SK-N-SH (cell line): ENCODE measurements around the gene SMCO2. TPM values are rescaled to one million over a fixed set of nuclear protein-coding genes. Genes with fewer than 3 reads are reported as not detected.

Experiments
- CTCF ChIA-PET: fragments of 300-600, 350-600 bp; formaldehyde crosslinking; extraction: SDS; loops from one replicate; lab custom pipeline; 2021; lab: Yijun Ruan, JAX
- POLR2A ChIA-PET: fragments of 350-600 bp; sonication (Branson Sonifier 250); formaldehyde crosslinking; extraction: SDS; loops from one replicate; lab custom pipeline; 2020; ENCODE audit warnings: antibody characterized with exemption, inconsistent platforms; lab: Yijun Ruan, JAX
- DNase-seq: peaks from one replicate; pipeline ENCODE4 v3.0.0; 2012
- H2AFZ ChIP-seq: fragments of 200-600 bp; sonication (generic); 2 replicates; pipeline ENCODE4 v1.8.1; 2016; ENCODE audit warnings: antibody characterized with exemption, mild to moderate bottlenecking, low read depth
- H3F3A ChIP-seq: fragments of 200-600 bp; sonication (generic); replicated peaks from 2 replicates; pipeline ENCODE3; 2016; ENCODE audit warnings: antibody characterized with exemption, mild to moderate bottlenecking; ENCODE audit not compliant: insufficient read depth
- H3K27ac ChIP-seq, 2 experiments: fragments of 200-500 bp in 1 of 2; fragments of 200-600 bp in 1 of 2; sonication (Bioruptor generic) in 1 of 2; sonication (generic), shearing (Covaris generic) in 1 of 2; 2 replicates each; pipeline versions ENCODE4 v1.5.1 to v1.6.1; 2014 to 2016; ENCODE audit warnings: low read depth in 2 of 2, inconsistent platforms in 1 of 2, low read length in 1 of 2, mild to moderate bottlenecking in 1 of 2, mixed read lengths in 1 of 2
- H3K27me3 ChIP-seq: fragments of 200-600 bp; sonication (generic), shearing (Covaris generic); 2 replicates; pipeline ENCODE4 v1.6.1; 2016; ENCODE audit warnings: mixed run types; ENCODE audit not compliant: insufficient read depth
- H3K36me3 ChIP-seq, 2 experiments: fragments of 200-500 bp in 1 of 2; fragments of 200-600 bp in 1 of 2; sonication (Bioruptor generic) in 1 of 2; sonication (generic) in 1 of 2; replicated peaks in 1 of 2; 2 replicates each; pipeline versions ENCODE3 to v1.5.1; 2014 to 2016; ENCODE audit warnings: low read length in 1 of 2, mild to moderate bottlenecking in 1 of 2; ENCODE audit not compliant: insufficient read depth in 2 of 2, control insufficient read depth in 1 of 2
- H3K4me1 ChIP-seq, 2 experiments: fragments of 200-500 bp in 1 of 2; fragments of 200-600 bp in 1 of 2; sonication (Bioruptor generic) in 1 of 2; sonication (generic), shearing (Covaris generic) in 1 of 2; 2 replicates each; pipeline versions ENCODE4 v1.5.1 to v1.6.1; 2014 to 2016; ENCODE audit warnings: low read depth in 1 of 2, low read length in 1 of 2, mixed run types in 1 of 2; ENCODE audit not compliant: insufficient read depth in 2 of 2, control insufficient read depth in 1 of 2
- H3K4me2 ChIP-seq: fragments of 200-600 bp; sonication (generic), shearing (Covaris generic); 2 replicates; pipeline ENCODE4 v1.6.1; 2017; ENCODE audit warnings: mixed run types
- H3K4me3 ChIP-seq, 2 experiments: fragments of 200-500 bp in 1 of 2; fragments of 200-600 bp in 1 of 2; sonication (Bioruptor generic) in 1 of 2; sonication (generic), shearing (Covaris generic) in 1 of 2; 2 replicates each; pipeline versions ENCODE4 v1.5.1 to v1.8.1; 2014 to 2016; ENCODE audit warnings: low read depth in 2 of 2, inconsistent platforms in 1 of 2, low read length in 1 of 2, mild to moderate bottlenecking in 1 of 2, mixed read lengths in 1 of 2, moderate library complexity in 1 of 2
- H3K79me2 ChIP-seq: fragments of 200-600 bp; sonication (generic); 2 replicates; pipeline ENCODE4 v1.8.1; 2017; ENCODE audit warnings: mild to moderate bottlenecking; ENCODE audit not compliant: insufficient read depth
- H3K9ac ChIP-seq: fragments of 200-600 bp; sonication (generic); 2 replicates; pipeline ENCODE4 v1.6.1; 2017; ENCODE audit warnings: mixed run types
- H3K9me2 ChIP-seq: fragments of 200-600 bp; sonication (generic); 2 replicates; pipeline ENCODE4 v1.6.1; 2017; ENCODE audit warnings: mixed run types
- H3K9me3 ChIP-seq: fragments of 200-600 bp; sonication (generic); 2 replicates; pipeline ENCODE4 v1.6.1; 2017; ENCODE audit warnings: mixed run types, mild to moderate bottlenecking, moderate library complexity
- H4K20me1 ChIP-seq: fragments of 200-600 bp; sonication (generic); 2 replicates; pipeline ENCODE4 v1.6.1; 2017; ENCODE audit warnings: mild to moderate bottlenecking, mixed run types; ENCODE audit not compliant: insufficient read depth
- CHD2 ChIP-seq: fragments of 150-350 bp; IDR thresholded peaks from 2 replicates; pipeline ENCODE4 v1.6.1; 2018; ENCODE audit warnings: low read length; ENCODE audit not compliant: partially characterized antibody
- ELF1 ChIP-seq: IDR thresholded peaks from 2 replicates; pipeline ENCODE4 v1.4.0; 2012
- EZH2phosphoT487 ChIP-seq: fragments of 200-600 bp; sonication (generic); IDR thresholded peaks from 2 replicates; pipeline ENCODE4 v1.6.1; 2017; ENCODE audit warnings: low read depth, mixed run types, mild to moderate bottlenecking, antibody characterized with exemption, moderate library complexity, borderline replicate concordance
- FOSL2 ChIP-seq: IDR thresholded peaks from 2 replicates; pipeline ENCODE4 v1.4.0; 2012; ENCODE audit warnings: low read depth, mild to moderate bottlenecking, moderate library complexity, borderline replicate concordance
- FOXM1 ChIP-seq: IDR thresholded peaks from 2 replicates; pipeline ENCODE4 v1.4.0; 2012; ENCODE audit warnings: low read depth, mild to moderate bottlenecking
- GATA2 ChIP-seq: sonication (generic); formaldehyde crosslinking; IDR thresholded peaks from 2 replicates; pipeline ENCODE4 v1.5.0; 2020; ENCODE audit warnings: mild to moderate bottlenecking, missing genetic modification reagents
- MEF2A ChIP-seq: IDR thresholded peaks from 2 replicates; pipeline ENCODE4 v1.4.0; 2012; ENCODE audit warnings: low read depth, borderline replicate concordance
- MXI1 ChIP-seq: IDR thresholded peaks from 2 replicates; pipeline ENCODE4 v1.6.1; 2012; ENCODE audit warnings: mild to moderate bottlenecking, low read depth, low read length, improper control_type of control experiment
- NRF1 ChIP-seq: IDR thresholded peaks from 2 replicates; pipeline ENCODE4 v1.6.1; 2012; ENCODE audit warnings: low read depth, mild to moderate bottlenecking, low read length
- POLR2AphosphoS5 ChIP-seq: IDR thresholded peaks from 2 replicates; pipeline ENCODE4 v1.6.1; 2012; ENCODE audit warnings: low read depth, low read length
- RAD21 ChIP-seq: IDR thresholded peaks from 2 replicates; pipeline ENCODE4 v1.6.1; 2012; ENCODE audit warnings: mild to moderate bottlenecking, low read length
- RCOR1 ChIP-seq: fragments of 150-350 bp; IDR thresholded peaks from 2 replicates; pipeline ENCODE4 v1.6.1; 2017; ENCODE audit warnings: antibody characterized with exemption, low read length
- RFX5 ChIP-seq: IDR thresholded peaks from 2 replicates; pipeline ENCODE4 v1.6.1; 2012; ENCODE audit warnings: mild to moderate bottlenecking, improper control_type of control experiment, low read length
- RXRA ChIP-seq: IDR thresholded peaks from 2 replicates; pipeline ENCODE4 v1.4.0; 2012; ENCODE audit warnings: low read depth, mild to moderate bottlenecking, borderline replicate concordance
- SIN3A ChIP-seq: IDR thresholded peaks from 2 replicates; pipeline ENCODE4 v1.6.1; 2012; ENCODE audit warnings: low read depth, mild to moderate bottlenecking, low read length, moderate library complexity, borderline replicate concordance
- TCF12 ChIP-seq: IDR thresholded peaks from 2 replicates; pipeline ENCODE4 v1.4.0; 2012
- TEAD4 ChIP-seq: IDR thresholded peaks from 2 replicates; pipeline ENCODE4 v1.4.0; 2012; ENCODE audit warnings: mild to moderate bottlenecking, borderline replicate concordance; ENCODE audit not compliant: insufficient read depth
- WGBS: methylation state at CpG from one replicate; pipeline ENCODE4 v1.1.6; 2017; ENCODE audit warnings: low lambda C conversion rate; 5-methylcytosine and 5-hydroxymethylcytosine counted together
- polyA plus RNA-seq, 3 experiments: library from polyadenylated mRNA; depleted of rRNA; stranded (reverse); fragments of >200 nt; gene quantifications; 2 replicates each; pipeline ENCODE4 v1.2.3, GENCODE V29; 2012
- TF ChIP-seq, protein P1 (sequence below): IDR thresholded peaks from 2 replicates; pipeline ENCODE4 v1.4.0; 2012; ENCODE audit warnings: low read depth, borderline replicate concordance
- TF ChIP-seq, protein P2 (sequence below): fragments of 150-350 bp; IDR thresholded peaks from 2 replicates; pipeline ENCODE4 v1.6.1; 2017; ENCODE audit warnings: antibody characterized with exemption, low read length, low read depth, borderline replicate concordance
- TF ChIP-seq, protein P3 (sequence below): IDR thresholded peaks from 2 replicates; pipeline ENCODE4 v1.6.1; 2012; ENCODE audit warnings: mild to moderate bottlenecking, low read depth, low read length, moderate library complexity

SMCO2 gene
- polyA plus RNA-seq, 1 of the 3 experiments (the other 2 are of a cell fraction): 0.21 TPM

DNA sequence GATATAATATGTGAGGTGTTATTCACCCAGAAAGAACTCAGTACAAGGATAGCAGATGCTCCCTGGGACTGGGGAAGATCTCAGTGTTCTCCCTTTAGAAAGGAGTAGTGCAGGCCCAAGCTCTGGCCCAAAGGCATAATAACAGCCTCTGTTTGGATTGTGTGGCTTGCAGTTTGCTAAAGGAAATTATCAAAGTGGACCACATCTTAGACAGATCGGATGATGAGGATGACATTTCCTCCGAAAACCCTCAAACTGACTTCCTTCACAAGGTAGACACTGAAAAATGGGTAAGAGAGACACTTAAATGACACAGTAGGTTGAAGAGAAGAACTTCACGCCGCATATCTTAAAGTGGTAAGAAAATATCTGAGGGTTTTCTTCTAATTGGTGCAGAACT lies 26.1 kb downstream of the SMCO2 start:
- no peaks in the 10 kb centered on the region for H4K20me1 ChIP-seq
- no peak overlapping the region for H3K27ac ChIP-seq
- 88% methylated on average over 4 of the region's 4 CpGs for WGBS
- ChIA-PET POLR2A (no interaction called here), CTCF (no interaction called here)
- DNase-seq: no peak
- H3K4me2 ChIP-seq: no peak overlapping the region
- no peaks in the 10 kb centered on the region for H3K79me2 ChIP-seq
- peaks cover 0 to 3% of the 10 kb centered on the region in 2 experiments; a peak in 2 of 4 replicates for H3K4me1 ChIP-seq
- no peak overlapping the region for H3K9ac ChIP-seq
- no peak overlapping the region for H2AFZ ChIP-seq
- peaks cover 12% of the 10 kb centered on the region; the same call in 1 of the 2 replicates for H3K9me3 ChIP-seq
- peaks cover 9% of the 10 kb centered on the region for H3F3A ChIP-seq
- peaks cover 0 to 5% of the 10 kb centered on the region in 2 experiments for H3K36me3 ChIP-seq
- no peak overlapping the region for H3K4me3 ChIP-seq
- H3K27me3 ChIP-seq: no peaks in the 10 kb centered on the region
- no peak for TF ChIP-seq NRF1
- no peak for TF ChIP-seq MEF2A
- TF ChIP-seq ELF1: no peak
- TF ChIP-seq SIN3A: no peak
- TF ChIP-seq EZH2phosphoT487: no peak
- no peaks in the 10 kb centered on the region for H3K9me2 ChIP-seq

DNA sequence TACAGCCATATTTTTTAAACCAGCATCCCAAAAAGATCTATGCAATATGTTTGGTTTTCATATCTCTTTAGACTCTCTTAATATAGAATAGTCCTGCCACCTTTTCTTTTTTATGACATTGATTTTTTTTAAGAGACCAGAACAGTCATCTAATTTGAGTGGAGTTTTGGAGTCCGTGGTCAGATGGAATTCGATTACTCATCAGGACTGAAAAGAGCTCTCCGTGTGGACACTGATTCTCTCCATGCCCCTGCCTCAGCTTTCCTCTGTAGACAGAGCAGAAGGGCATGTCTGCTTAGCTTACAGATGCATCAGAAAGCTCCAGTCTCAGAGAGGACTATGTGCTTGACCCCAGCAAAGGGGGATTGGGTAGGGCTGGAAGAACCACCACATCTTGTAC lies 27.8 kb downstream of the SMCO2 start:
- H3K27me3 ChIP-seq: no peaks in the 10 kb centered on the region
- no peaks in the 10 kb centered on the region for H3K79me2 ChIP-seq
- no peaks in the 10 kb centered on the region for H3K9me2 ChIP-seq
- H4K20me1 ChIP-seq: no peaks in the 10 kb centered on the region
- no peak for DNase-seq
- no peak overlapping the region for H3K4me3 ChIP-seq
- H3K4me2 ChIP-seq: 0 out of 2 replicates have a peak overlapping the region, but pooled peaks have one; percentile 11
- POLR2A ChIA-PET: no interaction called here
- peaks cover 0 to 3% of the 10 kb centered on the region in 2 experiments; a peak in 2 of 4 replicates for H3K4me1 ChIP-seq
- H3K9me3 ChIP-seq: peaks cover 15% of the 10 kb centered on the region; the same call in 1 of the 2 replicates
- H2AFZ ChIP-seq: peak overlapping the region; percentile 39; the same call in 1 of the 2 replicates
- WGBS: 3% methylated on average over 3 of the region's 3 CpGs
- H3K27ac ChIP-seq: peak overlapping the region; percentile 46 to 69
- peaks cover 0 to 5% of the 10 kb centered on the region in 2 experiments for H3K36me3 ChIP-seq
- peaks cover 9% of the 10 kb centered on the region for H3F3A ChIP-seq
- CTCF ChIA-PET: no interaction called here
- no peak overlapping the region for H3K9ac ChIP-seq
- TF ChIP-seq GATA2 (CRISPR knock-in tag) (no peak), RAD21 (no peak), RFX5 (no peak), TEAD4 (0 out of 2 replicates have a peak, but pooled peaks have one; percentile 31), TCF12 (peak; percentile 77), SIN3A (no peak), RCOR1 (no peak), FOSL2 (peak; percentile 74; the same call in 1 of the 2 replicates), MEF2A (no peak), CHD2 (no peak), MXI1 (no peak), EZH2phosphoT487 (no peak), FOXM1 (no peak), ELF1 (no peak), NRF1 (no peak), RXRA (no peak), POLR2AphosphoS5 (0 out of 2 replicates have a peak, but pooled peaks have one; percentile 19)
- TF ChIP-seq, protein P1, sequence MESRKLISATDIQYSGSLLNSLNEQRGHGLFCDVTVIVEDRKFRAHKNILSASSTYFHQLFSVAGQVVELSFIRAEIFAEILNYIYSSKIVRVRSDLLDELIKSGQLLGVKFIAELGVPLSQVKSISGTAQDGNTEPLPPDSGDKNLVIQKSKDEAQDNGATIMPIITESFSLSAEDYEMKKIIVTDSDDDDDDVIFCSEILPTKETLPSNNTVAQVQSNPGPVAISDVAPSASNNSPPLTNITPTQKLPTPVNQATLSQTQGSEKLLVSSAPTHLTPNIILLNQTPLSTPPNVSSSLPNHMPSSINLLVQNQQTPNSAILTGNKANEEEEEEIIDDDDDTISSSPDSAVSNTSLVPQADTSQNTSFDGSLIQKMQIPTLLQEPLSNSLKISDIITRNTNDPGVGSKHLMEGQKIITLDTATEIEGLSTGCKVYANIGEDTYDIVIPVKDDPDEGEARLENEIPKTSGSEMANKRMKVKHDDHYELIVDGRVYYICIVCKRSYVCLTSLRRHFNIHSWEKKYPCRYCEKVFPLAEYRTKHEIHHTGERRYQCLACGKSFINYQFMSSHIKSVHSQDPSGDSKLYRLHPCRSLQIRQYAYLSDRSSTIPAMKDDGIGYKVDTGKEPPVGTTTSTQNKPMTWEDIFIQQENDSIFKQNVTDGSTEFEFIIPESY: no peak
- TF ChIP-seq, protein P2, sequence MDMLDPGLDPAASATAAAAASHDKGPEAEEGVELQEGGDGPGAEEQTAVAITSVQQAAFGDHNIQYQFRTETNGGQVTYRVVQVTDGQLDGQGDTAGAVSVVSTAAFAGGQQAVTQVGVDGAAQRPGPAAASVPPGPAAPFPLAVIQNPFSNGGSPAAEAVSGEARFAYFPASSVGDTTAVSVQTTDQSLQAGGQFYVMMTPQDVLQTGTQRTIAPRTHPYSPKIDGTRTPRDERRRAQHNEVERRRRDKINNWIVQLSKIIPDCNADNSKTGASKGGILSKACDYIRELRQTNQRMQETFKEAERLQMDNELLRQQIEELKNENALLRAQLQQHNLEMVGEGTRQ: no peak
- TF ChIP-seq, protein P3, sequence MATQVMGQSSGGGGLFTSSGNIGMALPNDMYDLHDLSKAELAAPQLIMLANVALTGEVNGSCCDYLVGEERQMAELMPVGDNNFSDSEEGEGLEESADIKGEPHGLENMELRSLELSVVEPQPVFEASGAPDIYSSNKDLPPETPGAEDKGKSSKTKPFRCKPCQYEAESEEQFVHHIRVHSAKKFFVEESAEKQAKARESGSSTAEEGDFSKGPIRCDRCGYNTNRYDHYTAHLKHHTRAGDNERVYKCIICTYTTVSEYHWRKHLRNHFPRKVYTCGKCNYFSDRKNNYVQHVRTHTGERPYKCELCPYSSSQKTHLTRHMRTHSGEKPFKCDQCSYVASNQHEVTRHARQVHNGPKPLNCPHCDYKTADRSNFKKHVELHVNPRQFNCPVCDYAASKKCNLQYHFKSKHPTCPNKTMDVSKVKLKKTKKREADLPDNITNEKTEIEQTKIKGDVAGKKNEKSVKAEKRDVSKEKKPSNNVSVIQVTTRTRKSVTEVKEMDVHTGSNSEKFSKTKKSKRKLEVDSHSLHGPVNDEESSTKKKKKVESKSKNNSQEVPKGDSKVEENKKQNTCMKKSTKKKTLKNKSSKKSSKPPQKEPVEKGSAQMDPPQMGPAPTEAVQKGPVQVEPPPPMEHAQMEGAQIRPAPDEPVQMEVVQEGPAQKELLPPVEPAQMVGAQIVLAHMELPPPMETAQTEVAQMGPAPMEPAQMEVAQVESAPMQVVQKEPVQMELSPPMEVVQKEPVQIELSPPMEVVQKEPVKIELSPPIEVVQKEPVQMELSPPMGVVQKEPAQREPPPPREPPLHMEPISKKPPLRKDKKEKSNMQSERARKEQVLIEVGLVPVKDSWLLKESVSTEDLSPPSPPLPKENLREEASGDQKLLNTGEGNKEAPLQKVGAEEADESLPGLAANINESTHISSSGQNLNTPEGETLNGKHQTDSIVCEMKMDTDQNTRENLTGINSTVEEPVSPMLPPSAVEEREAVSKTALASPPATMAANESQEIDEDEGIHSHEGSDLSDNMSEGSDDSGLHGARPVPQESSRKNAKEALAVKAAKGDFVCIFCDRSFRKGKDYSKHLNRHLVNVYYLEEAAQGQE: no peak
